ENCODE results near the gene CACNA2D3. TPM values are rescaled to one million over a fixed set of nuclear protein-coding genes. Genes with fewer than 3 reads are reported as not detected.

Gene CACNA2D3
- total RNA-seq, 1 donor from 2014 or later, result not detected

- intact Hi-C loops (cut with micrococcal nuclease), result no loop called here
Measured at GRCh38 chr3:54781728-54782127, 659.4 kb downstream of the CACNA2D3 start.

GRCh38 chr3:54783611-54784010 lies 661.3 kb downstream of the CACNA2D3 start:
- intact Hi-C loops (cut with micrococcal nuclease), result no loop called here

- intact Hi-C loops (cut with micrococcal nuclease), result no loop called here
Measured at GRCh38 chr3:54784021-54784420, 661.7 kb downstream of the CACNA2D3 start.

- intact Hi-C loops (cut with micrococcal nuclease), result no loop called here
Measured at GRCh38 chr3:54785976-54786375, 663.6 kb downstream of the CACNA2D3 start.

- intact Hi-C loops (cut with micrococcal nuclease), result no loop called here
Measured at GRCh38 chr3:54790051-54790450, 667.7 kb downstream of the CACNA2D3 start.

GRCh38 chr3:54791501-54792156 lies 669.3 kb downstream of the CACNA2D3 start:
- intact Hi-C loops (cut with micrococcal nuclease), result no loop called here

- intact Hi-C loops (cut with micrococcal nuclease), result no loop called here
Measured at GRCh38 chr3:54792584-54792983, 670.2 kb downstream of the CACNA2D3 start.

- intact Hi-C loops (cut with micrococcal nuclease), result no loop called here
Measured at GRCh38 chr3:54793171-54793570, 670.8 kb downstream of the CACNA2D3 start.

GRCh38 chr3:54797111-54797510 lies 674.8 kb downstream of the CACNA2D3 start:
- intact Hi-C loops (cut with micrococcal nuclease), result no loop called here

GRCh38 chr3:54800478-54800877 lies 678.1 kb downstream of the CACNA2D3 start:
- intact Hi-C loops (cut with micrococcal nuclease), result no loop called here

GRCh38 chr3:54801977-54802376 lies 679.6 kb downstream of the CACNA2D3 start:
- intact Hi-C loops (cut with micrococcal nuclease), result no loop called here

GRCh38 chr3:54810401-54810800 lies 688.0 kb downstream of the CACNA2D3 start:
- intact Hi-C loops (cut with micrococcal nuclease), result no loop called here

- intact Hi-C loops (cut with micrococcal nuclease), result no loop called here
Measured at GRCh38 chr3:54814224-54814623, 691.9 kb downstream of the CACNA2D3 start.

GRCh38 chr3:54817628-54818027 lies 695.3 kb downstream of the CACNA2D3 start:
- intact Hi-C loops (cut with micrococcal nuclease), result no loop called here

- intact Hi-C loops (cut with micrococcal nuclease), result no loop called here
Measured at GRCh38 chr3:54818486-54818885, 696.1 kb downstream of the CACNA2D3 start.

- intact Hi-C loops (cut with micrococcal nuclease), result no loop called here
Measured at GRCh38 chr3:54818942-54819341, 696.6 kb downstream of the CACNA2D3 start.

- intact Hi-C loops (cut with micrococcal nuclease), result no loop called here
Measured at GRCh38 chr3:54819946-54820345, 697.6 kb downstream of the CACNA2D3 start.

- intact Hi-C loops (cut with micrococcal nuclease), result no loop called here
Measured at GRCh38 chr3:54822206-54822605, 699.9 kb downstream of the CACNA2D3 start.

- intact Hi-C loops (cut with micrococcal nuclease), result no loop called here
Measured at GRCh38 chr3:54826251-54826691, 703.9 kb downstream of the CACNA2D3 start.

- intact Hi-C loops (cut with micrococcal nuclease), result no loop called here
Measured at GRCh38 chr3:54827056-54827687, 704.8 kb downstream of the CACNA2D3 start.

GRCh38 chr3:54827776-54828175 lies 705.4 kb downstream of the CACNA2D3 start:
- intact Hi-C loops (cut with micrococcal nuclease), result no loop called here

- intact Hi-C loops (cut with micrococcal nuclease), result no loop called here
Measured at GRCh38 chr3:54830658-54831057, 708.3 kb downstream of the CACNA2D3 start.

- intact Hi-C loops (cut with micrococcal nuclease), result no loop called here
Measured at GRCh38 chr3:54831112-54831511, 708.8 kb downstream of the CACNA2D3 start.
